Stimulated activated CD8-positive, alpha-beta memory T cell treated with anti-CD3 and anti-CD28 coated beads, Interleukin-15, amount 100 ng/mL, for 48 hours (primary cell): Measurements from ENCODE around the gene TMEM178A.
"Not testable (repeated sequence)": the region's sequence is repeated elsewhere in the genome, so short reads cannot be mapped to it uniquely, and the experiment has no call there.

Experiments used
- DNase-seq, 2 donors: peaks; one replicate each; pipeline ENCODE4 v3.0.0-alpha.2; 2020; ENCODE audit warnings: low read depth in 2 of 2

Gene TMEM178A

GRCh38 chr2:39647104-39647765, 18.5 kb upstream of the TMEM178A start:
- DNase-seq = no peak

DNA sequence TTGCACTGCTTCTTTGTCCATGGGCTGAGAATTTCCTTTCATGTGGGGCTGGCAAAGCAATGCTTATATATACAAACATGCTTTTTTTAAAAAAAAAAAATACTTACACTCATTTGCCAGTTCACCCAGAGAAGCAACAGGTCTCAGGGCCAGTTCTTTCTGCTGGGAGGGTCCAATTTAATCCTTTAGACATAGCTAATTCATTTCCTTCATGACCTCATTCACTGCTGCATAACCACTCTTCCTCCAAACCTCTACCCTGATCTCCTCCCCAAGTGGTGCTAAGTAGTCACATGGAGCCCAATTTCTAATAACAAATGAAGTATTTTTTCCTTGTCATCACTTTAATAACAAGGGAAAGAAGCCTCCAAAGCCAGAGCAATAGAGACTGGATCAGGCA, 17.1 kb upstream of the TMEM178A start:
- DNase-seq = no peak

DNA sequence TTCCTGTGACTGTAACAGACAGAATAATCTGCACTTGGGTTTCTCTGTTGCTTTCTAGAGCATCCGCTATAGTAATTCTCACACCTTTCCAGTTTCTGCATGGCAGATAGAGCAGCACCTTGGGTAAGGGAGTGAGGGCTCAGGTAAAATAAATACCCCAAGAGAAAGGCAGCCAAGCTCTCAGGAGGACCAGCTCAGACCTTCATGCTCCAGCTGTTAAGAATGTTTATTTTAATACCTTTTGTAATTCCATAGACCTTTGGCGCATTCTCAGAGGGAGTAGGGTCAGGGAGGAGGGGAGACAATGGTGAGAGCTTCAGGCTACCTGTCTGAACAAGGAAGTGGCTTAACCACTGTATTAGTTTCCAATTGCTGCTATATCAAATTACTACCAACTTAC, 16.2 kb upstream of the TMEM178A start:
- no peak for DNase-seq

- DNase-seq = no peak
Measured at GRCh38 chr2:39650468-39650867, 15.2 kb upstream of the TMEM178A start.

- DNase-seq = not testable (repeated sequence)
Measured at GRCh38 chr2:39656215-39656614, 9.5 kb upstream of the TMEM178A start.

- no peak for DNase-seq
Measured at GRCh38 chr2:39657287-39657937, 8.3 kb upstream of the TMEM178A start.

- DNase-seq = no peak
Measured at GRCh38 chr2:39658371-39658770, 7.3 kb upstream of the TMEM178A start.

GRCh38 chr2:39659765-39660611, 5.7 kb upstream of the TMEM178A start:
- DNase-seq = no peak

DNA sequence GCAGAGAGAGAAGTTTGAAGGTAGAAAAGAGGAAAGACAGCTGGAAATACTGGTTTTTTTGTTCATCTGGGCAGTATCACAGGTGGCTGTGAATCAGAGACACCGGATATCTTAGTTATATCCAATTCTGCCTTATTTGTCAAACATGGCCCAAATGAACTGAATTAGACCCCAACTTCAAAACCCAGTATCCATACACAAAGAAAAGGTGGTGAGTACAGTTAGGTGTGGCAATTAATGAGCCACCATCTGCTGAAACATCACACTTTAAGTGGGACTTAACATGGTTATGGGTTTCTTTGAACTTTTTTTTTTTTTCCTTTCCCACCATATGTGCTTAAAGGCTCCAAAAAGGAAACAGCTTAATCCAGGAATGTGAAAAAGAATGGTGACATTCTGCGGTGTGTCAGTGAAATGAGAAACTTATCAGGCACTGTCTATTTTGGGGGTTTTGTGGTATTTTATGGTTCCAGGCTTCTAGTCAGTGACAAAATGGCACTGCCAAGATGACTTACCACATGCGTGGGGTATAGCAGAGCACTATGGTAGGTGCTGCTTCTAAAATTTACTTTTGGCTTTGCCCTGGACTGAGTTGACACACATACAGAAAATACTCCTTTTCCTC, 5.0 kb upstream of the TMEM178A start:
- no peak for DNase-seq

DNA sequence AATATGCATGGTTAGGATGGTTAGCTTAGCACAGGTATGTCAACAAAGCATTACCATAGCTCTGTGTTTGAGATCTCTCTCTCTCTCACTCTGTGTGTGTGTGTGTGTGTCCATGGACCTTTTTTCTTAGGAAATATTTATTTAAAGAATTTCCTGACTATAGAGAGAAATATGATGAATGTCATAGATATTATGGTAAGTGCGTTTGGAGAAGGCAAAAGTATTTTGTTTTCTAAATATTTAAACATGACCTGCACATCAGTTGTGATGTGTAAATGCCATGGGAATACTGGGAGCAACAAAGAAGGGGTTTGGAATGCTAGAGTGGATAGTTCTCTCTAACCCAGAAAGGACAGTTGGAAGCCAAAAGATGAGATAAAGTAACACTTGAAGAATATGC, 3.9 kb upstream of the TMEM178A start:
- DNase-seq = no peak

GRCh38 chr2:39663187-39663930, 2.4 kb upstream of the TMEM178A start:
- no peak for DNase-seq

GRCh38 chr2:39664232-39664887, 1.4 kb upstream of the TMEM178A start:
- DNase-seq = no peak

DNA sequence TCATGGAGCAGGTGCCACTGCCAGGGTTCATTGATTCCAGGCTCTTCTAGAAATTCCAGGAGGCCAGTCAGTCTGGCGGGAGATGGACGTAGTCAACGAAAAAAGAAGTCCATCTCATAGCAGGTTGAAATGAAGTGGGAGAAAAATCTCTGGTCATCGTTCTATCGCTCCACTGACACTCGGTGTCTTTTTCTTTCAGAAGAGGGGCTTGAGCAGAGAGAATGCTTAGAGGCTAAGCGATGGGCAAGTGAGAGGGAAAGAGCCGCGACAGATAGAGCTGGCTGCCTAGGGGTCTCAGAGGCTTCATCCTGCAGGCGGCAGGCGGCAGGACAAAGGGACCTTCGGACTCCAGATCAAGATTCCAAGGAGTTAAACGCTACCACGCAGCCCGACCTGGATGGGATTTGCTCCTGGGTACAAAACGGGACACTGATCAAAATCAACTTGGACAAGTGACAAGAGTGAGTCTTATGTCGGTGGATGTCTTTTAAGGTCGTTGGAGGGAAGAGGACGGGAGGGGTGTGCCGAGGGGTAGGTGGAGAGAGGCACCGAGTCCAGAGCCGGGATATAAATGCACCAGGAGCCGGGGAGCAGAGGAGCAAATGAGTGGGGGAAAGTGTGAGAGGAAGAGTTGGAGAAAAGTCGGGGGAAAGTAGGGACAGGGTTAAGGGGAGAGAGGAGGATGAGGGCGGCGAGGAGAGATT, 677 bp upstream of the TMEM178A start:
- DNase-seq = no peak

- DNase-seq = no peak
Measured at GRCh38 chr2:39666491-39667101, 879 bp downstream of the TMEM178A start.

- DNase-seq = no peak
Measured at GRCh38 chr2:39667104-39667885, 1.6 kb downstream of the TMEM178A start.

GRCh38 chr2:39667886-39668276, 2.2 kb downstream of the TMEM178A start:
- DNase-seq = no peak

DNA sequence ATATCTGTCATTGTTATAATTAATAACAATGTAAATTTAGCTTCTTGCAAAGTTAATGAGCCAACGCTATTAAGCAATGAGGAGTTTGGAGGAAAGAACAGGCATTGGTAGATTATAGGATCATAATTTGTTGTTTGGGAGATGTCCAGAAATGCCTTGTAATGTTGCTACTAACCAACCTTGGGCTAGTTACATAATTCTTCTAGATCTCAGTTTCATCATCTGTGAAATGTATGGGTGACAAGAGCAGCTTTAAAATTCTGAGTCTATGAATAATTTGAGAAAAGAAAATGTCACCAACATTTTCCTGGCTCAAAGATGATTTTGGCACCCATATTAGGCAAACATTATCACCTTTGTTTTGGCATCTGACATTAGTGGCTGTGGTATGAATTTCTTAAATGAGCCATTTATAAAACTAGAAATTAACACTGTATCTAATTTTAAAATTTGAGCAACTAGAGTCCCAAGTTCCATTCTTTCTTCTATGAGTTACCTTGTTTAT, 2.9 kb downstream of the TMEM178A start:
- no peak for DNase-seq

GRCh38 chr2:39671604-39672003, 5.9 kb downstream of the TMEM178A start:
- no peak for DNase-seq

DNA sequence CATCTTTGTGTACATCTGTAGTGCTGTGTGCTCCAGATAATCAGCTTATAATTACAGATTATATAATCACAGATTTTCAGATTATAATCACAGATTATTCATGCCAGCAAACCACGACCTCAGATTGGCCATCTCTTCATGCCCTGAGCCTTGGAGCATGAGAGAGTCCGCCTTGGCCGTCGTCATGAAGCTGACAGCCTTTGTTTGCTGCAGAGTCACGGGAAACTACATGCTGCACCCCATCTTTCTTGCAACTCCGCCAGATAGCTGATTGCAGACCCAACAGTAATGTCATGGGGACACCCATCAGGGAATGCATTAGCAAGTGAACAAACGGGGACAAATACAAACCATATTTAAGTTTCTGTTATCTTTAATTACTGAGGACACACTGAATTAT, 7.3 kb downstream of the TMEM178A start:
- no peak for DNase-seq
